Stimulated activated CD4-positive, alpha-beta T cell treated with anti-CD3 and anti-CD28 coated beads, TNF-alpha, amount 100 ng/mL, for 48 hours (primary cell): ENCODE measurements around the gene LZTS2.

Source experiments
- DNase-seq, 3 donors: peaks; one replicate each; pipeline ENCODE4 v3.0.0-alpha.2; 2020; ENCODE audit warnings: low read depth in 3 of 3

LZTS2 gene

GRCh38 chr10:101014966-101015581, 15.5 kb downstream of the LZTS2 start:
- DNase-seq = no peak

- no peak for DNase-seq
Observed at GRCh38 chr10:101015582-101015973, 16.0 kb downstream of the LZTS2 start.

GRCh38 chr10:101016814-101017213, 17.2 kb downstream of the LZTS2 start:
- DNase-seq = no peak

- no peak for DNase-seq
Observed at GRCh38 chr10:101018118-101018599, 18.6 kb downstream of the LZTS2 start.

GRCh38 chr10:101018600-101019439, 19.2 kb downstream of the LZTS2 start:
- peak in 2 of 3 donors; percentile 74 to 84 for DNase-seq

- DNase-seq = no peak
Observed at GRCh38 chr10:101019440-101019703, 19.8 kb downstream of the LZTS2 start.

- DNase-seq = no peak
Observed at GRCh38 chr10:101020427-101021075, 20.9 kb downstream of the LZTS2 start.

- DNase-seq = no peak
Observed at GRCh38 chr10:101021239-101021638, 21.6 kb downstream of the LZTS2 start.

GRCh38 chr10:101021692-101022251, 22.2 kb downstream of the LZTS2 start:
- no peak for DNase-seq

- no peak for DNase-seq
Observed at GRCh38 chr10:101022967-101023705, 23.5 kb downstream of the LZTS2 start.

GRCh38 chr10:101027106-101027720, 27.6 kb downstream of the LZTS2 start:
- no peak for DNase-seq

GRCh38 chr10:101028446-101029337, 29.1 kb downstream of the LZTS2 start:
- no peak for DNase-seq

- no peak for DNase-seq
Observed at GRCh38 chr10:101029520-101030295, 30.1 kb downstream of the LZTS2 start.

GRCh38 chr10:101030496-101031127, 31.0 kb downstream of the LZTS2 start:
- DNase-seq = no peak

GRCh38 chr10:101031128-101031795, 31.7 kb downstream of the LZTS2 start, which contains the start of the genes PDZD7 and SFXN3:
Gene PDZD7, minus strand, starts transcription at chr10:101031129. Its CDS starts 910 bp downstream, at chr10:101030219.
Gene SFXN3, plus strand, starts transcription at chr10:101031234. Its CDS starts 3,461 bp downstream, at chr10:101034695.
- DNase-seq = peak; percentile 92 to 97 (median 96)

GRCh38 chr10:101031796-101032636, 32.4 kb downstream of the LZTS2 start:
- DNase-seq = peak in 2 of 3 donors; percentile 52 to 65

- peak in 2 of 3 donors; percentile 38 to 43 for DNase-seq
Observed at GRCh38 chr10:101032637-101033224, 33.1 kb downstream of the LZTS2 start.
